Thymus (tissue), 2 donors: Measurements from ENCODE around the gene GRHPR. TPM values are rescaled to one million over a fixed set of nuclear protein-coding genes. Genes with fewer than 3 reads are reported as not detected.

Experiments
- polyA plus RNA-seq: library from polyadenylated mRNA; stranded (reverse); fragments of 200-250 nt; gene quantifications from one replicate; pipeline ENCODE4 v1.2.3, GENCODE V29; 2013
- total RNA-seq: library from RNA; stranded (reverse); fragments of 120-200 nt; gene quantifications from one replicate; pipeline ENCODE4 v1.2.4, GENCODE V29; 2013
- donor health status: healthy.

The GRHPR gene
- total and polyA plus RNA-seq, 2 donors: 59.2 to 70.1 TPM

Other genes with a start within 250 kb of the GRHPR start
- 10.9 TPM for gene ZBTB5, start 42.8 kb downstream of the GRHPR start, total RNA-seq
- gene ZBTB5, start 42.8 kb downstream of the GRHPR start, polyA plus RNA-seq: 8.0 TPM
- gene POLR1E, start 63.3 kb downstream of the GRHPR start, total RNA-seq: 21.0 TPM
- gene POLR1E, start 63.3 kb downstream of the GRHPR start, polyA plus RNA-seq: 22.0 TPM
- 3.2 TPM for gene FBXO10, start 153.7 kb downstream of the GRHPR start, total RNA-seq
- 2.5 TPM for gene FBXO10, start 153.7 kb downstream of the GRHPR start, polyA plus RNA-seq
- gene TOMM5, start 169.9 kb downstream of the GRHPR start, total RNA-seq: 170 TPM
- 132 TPM for gene TOMM5, start 169.9 kb downstream of the GRHPR start, polyA plus RNA-seq
- gene FRMPD1, start 228.3 kb downstream of the GRHPR start, total RNA-seq: 0.14 TPM
- gene FRMPD1, start 228.3 kb downstream of the GRHPR start, polyA plus RNA-seq: 0.16 TPM